Thoracic aorta (tissue), 2 donors: ENCODE data around the gene BAMBI. TPM values are rescaled to one million over a fixed set of nuclear protein-coding genes. Genes with fewer than 3 reads are reported as not detected.

Source experiments
- ATAC-seq: fragments of 150-250 bp; one replicate; pipeline ENCODE4 v1.8.0; 2017; ENCODE audit warnings: low read depth; ENCODE audit not compliant: insufficient number of reproducible peaks, low FRiP score
- DNase-seq: peaks from one replicate; pipeline ENCODE4 v3.0.0-alpha.2; 2020; ENCODE audit warnings: low spot score
- H3K27ac ChIP-seq, 2 donors: fragments of 200-600 bp; sonication (generic); 1 replicate in 1 of 2; 2 replicates in 1 of 2; pipeline ENCODE4 v1.5.1; 2016; ENCODE audit warnings: mild to moderate bottlenecking in 2 of 2, moderate library complexity in 2 of 2
- H3K27me3 ChIP-seq: fragments of 200-600 bp; sonication (generic); replicated peaks from 2 replicates; pipeline ENCODE4 v1.6.0; 2016; ENCODE audit warnings: mild to moderate bottlenecking; ENCODE audit not compliant: insufficient read depth
- H3K36me3 ChIP-seq: fragments of 200-600 bp; sonication (generic); one replicate; pipeline ENCODE4 v1.5.1; 2016
- H3K4me1 ChIP-seq, 2 donors: fragments of 200-600 bp; sonication (generic); 1 replicate in 1 of 2; 2 replicates in 1 of 2; pipeline versions ENCODE4 v1.5.1 to v1.6.0; 2016; ENCODE audit warnings: low read depth in 2 of 2, mild to moderate bottlenecking in 1 of 2; ENCODE audit not compliant: control insufficient read depth in 1 of 2
- H3K4me3 ChIP-seq: fragments of 200-600 bp; sonication (generic); 2 replicates; pipeline ENCODE4 v1.5.1; 2016; ENCODE audit warnings: mild to moderate bottlenecking
- H3K9me3 ChIP-seq: fragments of 200-600 bp; sonication (generic); 2 replicates; pipeline ENCODE4 v1.5.1; 2016
- total RNA-seq, 2 donors: library from RNA; depleted of rRNA; stranded (reverse); fragments of >200 nt; gene quantifications; one replicate each; pipeline versions ENCODE4 v1.1.0 to v1.2.3, GENCODE V29; 2016
- TF ChIP-seq, protein P1 (sequence below): fragments of 200-600 bp; sonication (generic); IDR thresholded peaks from one replicate; pipeline ENCODE4 v1.5.1; 2019; ENCODE audit warnings: antibody characterized with exemption

Gene BAMBI
- total RNA-seq, 2 donors from 2014 or later: 14.9 to 24.8 TPM

DNA sequence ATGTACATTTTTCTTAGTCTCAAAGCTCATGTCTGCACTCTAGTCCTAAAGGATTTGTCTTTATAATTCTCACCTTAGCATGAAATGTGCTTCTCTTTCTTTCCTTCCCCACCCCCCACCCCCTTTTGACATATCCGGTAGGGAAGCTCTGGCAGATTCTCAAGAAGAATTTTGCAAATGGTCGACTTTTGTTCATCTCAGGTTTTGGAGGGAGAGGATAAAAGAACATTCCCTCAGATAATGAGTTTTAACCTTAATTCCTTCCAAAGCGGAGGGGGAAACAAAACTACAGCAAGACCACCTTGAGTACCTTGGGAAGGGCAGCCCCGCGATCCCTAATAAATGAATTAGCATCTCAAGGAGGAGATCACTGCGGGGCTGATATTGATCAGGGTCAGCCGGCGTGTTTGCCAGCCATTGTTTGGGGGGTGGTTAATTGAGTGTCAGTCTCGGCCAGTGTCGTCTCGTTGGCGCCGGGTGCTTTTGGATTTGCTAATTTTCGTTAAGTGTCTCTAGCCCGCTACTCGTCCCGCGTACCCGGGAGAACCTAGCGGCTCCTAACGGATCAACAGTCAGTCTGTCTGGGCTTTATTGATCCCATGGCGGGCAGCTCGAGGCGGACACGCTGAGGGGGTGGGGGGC, 874 bp upstream of the BAMBI start:
- no peak for DNase-seq
- Histone ChIP-seq H3K4me1 (peaks cover 0 to 11% of the 10 kb centered on the region in 2 donors), H3K4me3 (peak overlapping the region; percentile 84), H3K27me3 (no peaks in the 10 kb centered on the region), H3K9me3 (no peaks in the 10 kb centered on the region), H3K36me3 (no peaks in the 10 kb centered on the region), H3K27ac (peak overlapping the region in 1 of 2 donors; percentile 49)
- ATAC-seq: no peak
- TF ChIP-seq, protein P1, sequence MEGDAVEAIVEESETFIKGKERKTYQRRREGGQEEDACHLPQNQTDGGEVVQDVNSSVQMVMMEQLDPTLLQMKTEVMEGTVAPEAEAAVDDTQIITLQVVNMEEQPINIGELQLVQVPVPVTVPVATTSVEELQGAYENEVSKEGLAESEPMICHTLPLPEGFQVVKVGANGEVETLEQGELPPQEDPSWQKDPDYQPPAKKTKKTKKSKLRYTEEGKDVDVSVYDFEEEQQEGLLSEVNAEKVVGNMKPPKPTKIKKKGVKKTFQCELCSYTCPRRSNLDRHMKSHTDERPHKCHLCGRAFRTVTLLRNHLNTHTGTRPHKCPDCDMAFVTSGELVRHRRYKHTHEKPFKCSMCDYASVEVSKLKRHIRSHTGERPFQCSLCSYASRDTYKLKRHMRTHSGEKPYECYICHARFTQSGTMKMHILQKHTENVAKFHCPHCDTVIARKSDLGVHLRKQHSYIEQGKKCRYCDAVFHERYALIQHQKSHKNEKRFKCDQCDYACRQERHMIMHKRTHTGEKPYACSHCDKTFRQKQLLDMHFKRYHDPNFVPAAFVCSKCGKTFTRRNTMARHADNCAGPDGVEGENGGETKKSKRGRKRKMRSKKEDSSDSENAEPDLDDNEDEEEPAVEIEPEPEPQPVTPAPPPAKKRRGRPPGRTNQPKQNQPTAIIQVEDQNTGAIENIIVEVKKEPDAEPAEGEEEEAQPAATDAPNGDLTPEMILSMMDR: no peak

DNA sequence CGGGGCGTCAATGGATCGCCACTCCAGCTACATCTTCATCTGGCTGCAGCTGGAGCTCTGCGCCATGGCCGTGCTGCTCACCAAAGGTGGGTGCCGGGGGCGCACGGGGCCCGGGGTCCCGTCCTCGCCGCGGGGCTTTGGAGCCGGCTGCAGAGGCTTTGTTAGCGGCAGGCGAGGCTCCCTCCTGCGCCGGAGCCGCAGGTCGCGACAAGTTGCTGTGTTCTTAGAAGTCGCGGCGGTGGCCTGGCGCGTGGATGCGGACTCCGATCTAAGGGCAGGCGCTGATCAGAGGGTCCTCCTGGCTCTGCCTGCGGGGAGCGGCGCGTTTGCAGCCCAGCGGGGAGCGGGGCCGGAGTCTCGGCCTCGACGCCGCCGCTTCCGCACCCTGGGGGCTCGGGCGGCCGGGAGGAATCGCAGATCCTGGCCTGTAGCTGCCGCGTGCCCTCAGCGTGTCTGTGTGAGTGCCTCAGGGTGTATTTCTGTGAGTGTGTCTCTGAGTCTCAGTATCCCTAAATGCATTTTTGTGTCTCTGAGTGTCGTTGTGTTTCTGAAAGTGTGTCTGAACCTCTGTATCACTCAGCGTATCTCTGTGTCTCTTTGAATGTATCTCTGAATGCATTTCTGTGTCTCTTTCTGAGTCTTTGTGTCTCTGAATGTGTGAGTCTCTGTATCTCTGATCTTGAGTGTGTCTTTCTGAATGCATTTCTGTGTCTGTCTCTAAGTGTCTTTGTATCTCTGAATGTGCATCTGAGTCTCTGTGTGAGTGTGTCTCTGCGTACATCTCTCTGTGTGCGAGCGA, 766 bp downstream of the BAMBI start:
- ATAC-seq (no peak), DNase-seq (no peak)
- Histone ChIP-seq H3K36me3 (no peaks in the 10 kb centered on the region), H3K27me3 (no peaks in the 10 kb centered on the region), H3K4me1 (peaks cover 0 to 26% of the 10 kb centered on the region in 2 donors), H3K9me3 (no peaks in the 10 kb centered on the region), H3K4me3 (peak overlapping the region; percentile 84), H3K27ac (peak overlapping the region; percentile 62 to 71)
- TF ChIP-seq, protein P1: no peak

DNA sequence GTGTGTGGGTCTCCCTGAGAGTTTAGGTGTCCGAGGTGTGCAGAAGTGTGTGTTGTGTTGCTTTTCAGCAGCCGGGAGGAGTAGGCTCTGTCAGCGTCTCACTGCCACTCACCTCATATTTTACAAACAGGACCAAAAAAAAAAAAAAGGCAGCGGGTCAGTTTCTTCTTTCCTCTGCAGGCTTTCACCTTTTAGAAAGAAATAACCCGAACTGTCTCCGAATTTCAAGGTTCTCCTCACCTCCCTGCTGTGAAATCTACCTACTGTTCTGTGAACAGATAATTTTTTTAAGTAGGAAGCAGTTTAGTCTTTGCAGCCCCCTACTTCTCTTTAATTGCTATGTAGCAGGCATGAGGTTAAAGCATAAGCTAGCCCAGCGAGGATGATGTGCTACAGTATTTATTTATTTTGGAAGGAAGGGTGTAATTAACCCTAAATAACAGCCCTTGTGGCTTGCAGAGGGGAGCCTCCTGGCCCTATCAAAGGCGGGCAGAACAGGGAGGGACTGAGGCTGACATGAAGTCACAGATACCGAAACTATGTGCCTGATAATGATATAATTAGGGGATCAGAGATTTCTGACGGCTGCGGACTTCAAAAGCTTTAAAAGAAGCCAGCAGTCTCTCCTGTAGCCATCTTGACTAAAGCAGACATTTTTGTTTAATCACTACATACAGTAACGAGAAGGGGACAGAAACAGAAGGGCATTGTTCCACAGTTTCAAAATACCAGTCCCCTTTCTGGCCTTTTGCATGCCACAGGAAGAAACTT, 1.6 kb downstream of the BAMBI start:
- Histone ChIP-seq H3K9me3 (no peaks in the 10 kb centered on the region), H3K27me3 (no peaks in the 10 kb centered on the region), H3K27ac (peak overlapping the region; percentile 62 to 71), H3K4me3 (peak overlapping the region; percentile 84), H3K4me1 (peaks cover 0 to 26% of the 10 kb centered on the region in 2 donors), H3K36me3 (no peaks in the 10 kb centered on the region)
- ATAC-seq (no peak), DNase-seq (no peak)
- TF ChIP-seq, protein P1: no peak

DNA sequence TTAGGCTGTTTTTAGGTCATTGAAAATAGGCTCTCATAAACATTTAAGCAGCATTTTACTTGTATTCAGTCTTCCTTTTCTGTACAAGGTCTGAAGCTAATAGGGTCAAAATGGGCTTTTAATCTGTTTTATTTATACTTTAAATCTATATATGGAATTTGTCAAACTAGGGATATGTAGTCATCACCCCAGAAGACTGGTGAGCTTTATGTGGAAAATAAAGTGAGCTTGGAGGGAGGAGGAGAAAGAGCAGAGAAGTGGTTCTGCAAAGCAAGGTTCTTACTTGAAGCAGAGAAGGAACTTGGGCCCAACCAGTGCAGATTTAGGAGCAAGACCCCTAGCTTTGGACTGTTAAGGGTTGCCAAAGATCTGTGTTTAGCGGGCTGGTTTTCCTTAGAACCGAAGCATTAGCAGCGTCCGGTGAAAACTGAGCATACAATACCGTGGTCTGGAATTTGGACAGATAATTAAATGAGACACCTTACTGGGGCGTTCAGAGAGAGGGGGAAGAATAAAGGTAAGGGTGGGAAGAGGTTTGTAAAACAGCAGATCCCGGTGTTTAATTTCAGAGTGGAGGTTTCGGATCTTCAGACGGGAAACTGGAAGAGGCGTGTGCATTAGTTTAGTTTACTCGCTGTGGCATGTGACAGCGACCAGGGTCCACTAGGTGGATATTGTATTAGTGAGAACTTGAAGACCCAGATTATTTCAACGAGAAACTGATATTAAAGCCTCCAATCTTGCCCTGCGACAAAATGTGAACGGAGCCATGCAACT, 2.4 kb downstream of the BAMBI start:
- Histone ChIP-seq H3K27ac (peak overlapping the region; percentile 16 to 62), H3K9me3 (no peaks in the 10 kb centered on the region), H3K27me3 (no peaks in the 10 kb centered on the region), H3K4me3 (peak overlapping the region; percentile 84), H3K4me1 (peaks cover 0 to 34% of the 10 kb centered on the region in 2 donors), H3K36me3 (no peaks in the 10 kb centered on the region)
- TF ChIP-seq, protein P1: peak; percentile 55
- DNase-seq: no peak
- ATAC-seq: no peak
